GM12872 (cell line): Measurements from ENCODE around the gene WDR48.

Experiments used
- TF ChIP-seq, protein P1 (sequence below): IDR thresholded peaks from 3 replicates; pipeline ENCODE4 v1.5.1; 2011; ENCODE audit warnings: low read depth, mild to moderate bottlenecking, low read length, moderate library complexity; ENCODE audit not compliant: insufficient read depth

The WDR48 gene

DNA sequence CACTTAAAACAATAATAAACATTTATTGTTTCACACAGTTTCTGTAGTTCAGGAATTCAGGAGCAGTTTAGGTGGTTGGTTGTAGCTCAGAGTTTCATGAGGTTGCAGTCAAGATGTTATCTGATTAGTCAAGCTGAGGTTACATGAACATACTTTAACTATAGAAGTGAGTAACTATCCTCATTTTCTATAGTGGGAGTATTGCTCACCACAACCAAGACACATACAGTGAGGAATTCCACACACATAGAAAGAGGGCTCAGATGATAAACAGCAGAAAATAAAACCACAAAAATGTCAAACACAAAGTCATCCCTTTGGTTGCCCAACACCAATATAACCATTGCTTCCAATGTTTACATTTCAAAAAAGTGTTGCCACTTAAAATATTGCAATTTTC is 13.7 kb upstream of the WDR48 start:
- TF ChIP-seq, protein P1, sequence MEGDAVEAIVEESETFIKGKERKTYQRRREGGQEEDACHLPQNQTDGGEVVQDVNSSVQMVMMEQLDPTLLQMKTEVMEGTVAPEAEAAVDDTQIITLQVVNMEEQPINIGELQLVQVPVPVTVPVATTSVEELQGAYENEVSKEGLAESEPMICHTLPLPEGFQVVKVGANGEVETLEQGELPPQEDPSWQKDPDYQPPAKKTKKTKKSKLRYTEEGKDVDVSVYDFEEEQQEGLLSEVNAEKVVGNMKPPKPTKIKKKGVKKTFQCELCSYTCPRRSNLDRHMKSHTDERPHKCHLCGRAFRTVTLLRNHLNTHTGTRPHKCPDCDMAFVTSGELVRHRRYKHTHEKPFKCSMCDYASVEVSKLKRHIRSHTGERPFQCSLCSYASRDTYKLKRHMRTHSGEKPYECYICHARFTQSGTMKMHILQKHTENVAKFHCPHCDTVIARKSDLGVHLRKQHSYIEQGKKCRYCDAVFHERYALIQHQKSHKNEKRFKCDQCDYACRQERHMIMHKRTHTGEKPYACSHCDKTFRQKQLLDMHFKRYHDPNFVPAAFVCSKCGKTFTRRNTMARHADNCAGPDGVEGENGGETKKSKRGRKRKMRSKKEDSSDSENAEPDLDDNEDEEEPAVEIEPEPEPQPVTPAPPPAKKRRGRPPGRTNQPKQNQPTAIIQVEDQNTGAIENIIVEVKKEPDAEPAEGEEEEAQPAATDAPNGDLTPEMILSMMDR, result no peak

DNA sequence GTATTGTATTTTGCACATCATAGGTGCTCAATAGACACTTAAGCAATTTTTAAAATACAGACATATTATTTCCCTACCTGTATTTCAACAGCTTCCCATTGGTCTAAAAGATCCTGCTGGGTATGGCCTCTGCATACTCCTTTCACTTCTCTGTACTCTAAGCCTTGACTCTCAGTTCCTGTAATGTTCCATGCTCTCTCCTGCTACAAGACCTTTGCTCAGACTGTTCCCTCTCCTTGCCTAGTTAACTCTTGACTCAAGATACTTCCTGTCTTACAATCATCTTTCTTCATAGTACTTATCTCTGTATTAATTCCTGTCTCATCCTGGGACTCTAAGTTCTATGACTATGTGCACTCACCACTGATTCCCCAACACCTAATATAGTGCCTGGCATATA is 1.8 kb upstream of the WDR48 start:
- TF ChIP-seq, protein P1, result no peak

DNA sequence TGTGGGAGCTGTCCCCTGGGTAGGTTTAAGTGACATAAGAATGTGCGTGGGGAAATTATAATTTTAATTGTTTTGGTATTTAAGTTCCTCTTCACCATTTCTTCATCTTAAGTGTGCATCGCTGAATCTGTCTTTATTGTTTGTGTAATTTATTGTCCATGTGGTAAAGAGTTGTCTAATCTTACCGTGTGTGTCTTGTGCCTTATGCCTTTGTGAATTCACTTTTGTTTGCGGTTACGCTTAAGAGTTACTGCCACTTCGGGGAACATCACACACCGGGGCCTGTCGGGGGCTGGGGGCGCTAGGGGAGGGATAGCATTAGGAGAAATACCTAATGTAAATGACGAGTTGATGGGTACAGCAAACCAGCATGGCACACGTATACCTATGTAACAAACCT is 767 bp downstream of the WDR48 start:
- TF ChIP-seq, protein P1, result no peak

DNA sequence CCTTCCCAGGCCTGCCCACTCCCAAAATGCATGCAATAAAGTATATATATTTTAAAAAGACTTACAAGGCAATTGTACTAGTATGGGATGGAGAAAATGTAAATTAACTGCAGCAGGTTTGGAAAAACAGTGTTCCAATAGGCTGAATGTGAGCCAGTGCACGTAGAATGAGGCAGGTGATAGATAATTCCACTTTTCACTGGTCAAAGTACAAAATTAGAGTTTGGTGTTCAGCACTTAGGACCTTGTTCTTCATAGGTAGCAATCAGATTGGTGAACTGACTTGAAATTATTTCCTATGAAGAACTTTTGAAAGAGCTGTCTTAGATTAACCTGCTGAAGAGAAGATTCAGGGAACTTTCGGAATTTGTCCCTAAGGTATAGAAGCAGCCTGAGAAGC is 1.9 kb downstream of the WDR48 start:
- TF ChIP-seq, protein P1, result no peak

DNA sequence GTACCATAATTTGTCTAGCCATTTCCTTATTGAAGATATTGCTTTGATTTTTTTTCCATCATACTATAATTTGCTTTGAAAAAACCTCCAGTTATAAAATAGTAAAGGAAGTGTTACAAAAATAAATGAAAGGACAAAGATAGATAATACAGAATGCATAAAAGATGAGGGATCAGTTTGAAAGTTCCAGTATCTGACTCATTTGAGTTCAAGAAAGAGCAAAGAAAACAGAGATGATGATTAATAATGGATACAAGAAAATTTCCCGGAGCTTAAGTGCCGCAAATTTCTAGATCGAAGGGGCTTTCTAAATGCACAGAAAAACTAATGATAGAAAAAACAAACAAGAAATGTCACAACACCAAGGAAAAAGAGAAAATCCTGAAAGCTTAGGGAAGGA is 4.3 kb downstream of the WDR48 start:
- TF ChIP-seq, protein P1, result no peak

DNA sequence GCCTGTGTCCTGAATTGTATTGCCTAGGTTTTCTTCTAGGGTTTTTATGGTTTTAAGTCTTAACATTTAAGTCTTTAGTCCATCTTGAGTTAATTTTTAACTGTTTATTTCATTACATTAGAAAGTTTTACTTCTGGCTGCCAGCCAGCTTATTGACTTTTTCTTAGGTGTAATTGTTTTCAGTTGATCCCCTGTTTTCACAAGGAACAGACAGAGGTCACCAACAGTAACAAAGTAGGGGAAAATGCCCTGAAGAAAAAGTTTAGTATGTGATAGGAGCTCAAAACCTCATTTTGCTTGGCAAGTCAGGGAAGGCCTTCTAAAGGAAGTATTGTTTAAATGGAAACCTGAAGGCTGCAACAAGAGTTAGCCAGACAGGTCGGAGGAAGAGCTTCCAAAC is 10.4 kb downstream of the WDR48 start:
- TF ChIP-seq, protein P1, result no peak

DNA sequence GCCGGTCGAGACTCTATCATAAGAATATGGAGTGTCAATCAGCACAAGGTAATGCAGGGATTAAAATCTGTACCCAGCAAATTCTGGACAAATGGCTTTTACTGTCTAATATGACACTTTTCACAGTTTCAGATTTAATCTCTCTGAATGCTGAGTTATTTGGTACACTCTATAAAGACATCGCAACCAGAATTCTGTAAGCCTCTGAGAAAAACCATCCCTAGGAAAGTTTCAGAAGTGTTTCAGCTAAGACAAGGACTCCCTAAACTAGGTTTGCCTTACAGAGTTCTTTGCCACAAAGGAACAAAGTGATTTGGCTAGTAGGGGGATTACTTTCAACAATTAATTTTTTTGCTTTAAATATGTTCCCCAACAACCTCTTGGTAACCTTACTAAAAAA is 11.3 kb downstream of the WDR48 start:
- TF ChIP-seq, protein P1, result no peak

DNA sequence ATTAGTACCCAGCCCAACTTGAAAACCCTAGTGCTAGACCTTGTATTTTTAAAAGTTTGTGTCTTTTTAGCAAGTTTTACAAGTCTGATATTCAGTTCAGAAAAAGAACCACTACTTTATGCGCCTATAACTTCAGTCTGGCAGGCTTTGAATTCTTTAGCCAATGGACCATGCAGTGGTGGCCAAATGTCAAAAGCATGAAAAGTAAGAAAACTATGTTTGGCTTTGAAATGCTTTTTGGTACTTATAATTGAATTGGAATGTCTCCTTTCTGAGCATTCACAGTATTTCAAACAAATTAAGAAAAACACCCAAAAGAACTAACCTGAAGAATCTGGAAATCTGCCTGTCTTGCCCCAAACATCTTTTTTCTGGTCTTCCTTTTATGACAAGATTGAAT is 12.8 kb downstream of the WDR48 start:
- TF ChIP-seq, protein P1, result no peak
